IMR-90 (cell line): Measurements from ENCODE around the gene RBKS.

Source experiments
- RAD21 ChIP-seq: IDR thresholded peaks from 2 replicates; pipeline ENCODE4 v1.6.1; 2012; ENCODE audit warnings: low read length, improper control_type of control experiment
- RCOR1 ChIP-seq: IDR thresholded peaks from 2 replicates; pipeline ENCODE4 v1.6.1; 2012; ENCODE audit warnings: mild to moderate bottlenecking, low read length, improper control_type of control experiment; ENCODE audit not compliant: insufficient replicate concordance
- TF ChIP-seq, protein P1 (sequence below): conservative IDR thresholded peaks from 2 replicates; pipeline ENCODE4 v1.5.1; 2012; ENCODE audit warnings: mild to moderate bottlenecking, low read depth, low read length, improper control_type of control experiment

DNA sequence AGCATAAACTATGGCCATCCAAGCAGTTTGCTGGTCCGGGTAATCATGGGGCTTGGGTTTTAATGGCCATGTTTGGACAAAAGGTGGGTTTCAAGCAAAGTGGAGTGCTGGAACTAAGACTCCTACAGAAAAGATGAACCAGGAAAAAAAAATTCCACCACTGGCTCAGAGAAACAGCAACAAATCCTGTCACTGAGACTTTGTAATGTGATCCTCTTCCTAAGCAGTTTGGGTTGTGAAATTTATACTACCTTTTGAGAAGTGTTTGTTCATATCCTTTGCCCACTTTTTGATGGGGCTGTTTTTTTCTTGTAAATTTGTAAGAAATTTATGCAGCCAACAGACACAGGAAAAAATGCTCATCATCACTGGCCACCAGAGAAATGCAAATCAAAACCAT is 78.4 kb downstream of the RBKS start:
- TF ChIP-seq, protein P1, sequence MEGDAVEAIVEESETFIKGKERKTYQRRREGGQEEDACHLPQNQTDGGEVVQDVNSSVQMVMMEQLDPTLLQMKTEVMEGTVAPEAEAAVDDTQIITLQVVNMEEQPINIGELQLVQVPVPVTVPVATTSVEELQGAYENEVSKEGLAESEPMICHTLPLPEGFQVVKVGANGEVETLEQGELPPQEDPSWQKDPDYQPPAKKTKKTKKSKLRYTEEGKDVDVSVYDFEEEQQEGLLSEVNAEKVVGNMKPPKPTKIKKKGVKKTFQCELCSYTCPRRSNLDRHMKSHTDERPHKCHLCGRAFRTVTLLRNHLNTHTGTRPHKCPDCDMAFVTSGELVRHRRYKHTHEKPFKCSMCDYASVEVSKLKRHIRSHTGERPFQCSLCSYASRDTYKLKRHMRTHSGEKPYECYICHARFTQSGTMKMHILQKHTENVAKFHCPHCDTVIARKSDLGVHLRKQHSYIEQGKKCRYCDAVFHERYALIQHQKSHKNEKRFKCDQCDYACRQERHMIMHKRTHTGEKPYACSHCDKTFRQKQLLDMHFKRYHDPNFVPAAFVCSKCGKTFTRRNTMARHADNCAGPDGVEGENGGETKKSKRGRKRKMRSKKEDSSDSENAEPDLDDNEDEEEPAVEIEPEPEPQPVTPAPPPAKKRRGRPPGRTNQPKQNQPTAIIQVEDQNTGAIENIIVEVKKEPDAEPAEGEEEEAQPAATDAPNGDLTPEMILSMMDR = no peak
- TF ChIP-seq RAD21 (no peak), RCOR1 (no peak)
